Stomach (tissue), 4 donors: Measurements from ENCODE around the gene SND1.

Experiments used
- POLR2AphosphoS5 ChIP-seq, 3 donors: sonication (generic); formaldehyde crosslinking; IDR thresholded peaks; one replicate each; pipeline ENCODE4 v1.6.1; 2016; ENCODE audit warnings: antibody characterized with exemption in 3 of 3
- TF ChIP-seq, protein P1 (sequence below), 7 experiments: fragments of 450-650 bp in 4 of 7; fragments of 200-600 bp in 3 of 7; sonication (generic) in 3 of 7; IDR thresholded peaks; one replicate each; pipeline ENCODE4 v1.5.1; 2016 to 2019; ENCODE audit warnings: antibody characterized with exemption in 7 of 7, control low read depth in 2 of 7, mild to moderate bottlenecking in 1 of 7

DNA sequence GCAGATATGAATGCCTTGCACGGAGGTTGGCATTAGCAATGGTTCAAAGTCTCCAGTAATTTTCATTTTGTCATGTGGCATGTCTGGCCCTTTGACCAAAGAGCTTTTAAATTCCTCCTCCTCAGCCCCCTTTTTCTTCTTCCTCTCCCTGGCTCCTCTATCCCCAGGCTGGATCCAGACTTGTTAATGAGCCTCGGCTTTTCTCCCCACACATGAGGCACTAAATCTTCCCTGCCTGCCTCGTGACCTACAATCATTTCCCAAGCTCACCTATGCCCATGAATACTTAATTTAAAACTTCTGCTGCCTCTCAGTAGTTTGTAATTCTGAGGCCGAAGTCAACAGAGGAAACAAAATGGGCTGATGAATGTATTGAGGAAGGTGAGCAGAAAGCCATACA, 402.5 kb downstream of the SND1 start:
- TF ChIP-seq, protein P1, sequence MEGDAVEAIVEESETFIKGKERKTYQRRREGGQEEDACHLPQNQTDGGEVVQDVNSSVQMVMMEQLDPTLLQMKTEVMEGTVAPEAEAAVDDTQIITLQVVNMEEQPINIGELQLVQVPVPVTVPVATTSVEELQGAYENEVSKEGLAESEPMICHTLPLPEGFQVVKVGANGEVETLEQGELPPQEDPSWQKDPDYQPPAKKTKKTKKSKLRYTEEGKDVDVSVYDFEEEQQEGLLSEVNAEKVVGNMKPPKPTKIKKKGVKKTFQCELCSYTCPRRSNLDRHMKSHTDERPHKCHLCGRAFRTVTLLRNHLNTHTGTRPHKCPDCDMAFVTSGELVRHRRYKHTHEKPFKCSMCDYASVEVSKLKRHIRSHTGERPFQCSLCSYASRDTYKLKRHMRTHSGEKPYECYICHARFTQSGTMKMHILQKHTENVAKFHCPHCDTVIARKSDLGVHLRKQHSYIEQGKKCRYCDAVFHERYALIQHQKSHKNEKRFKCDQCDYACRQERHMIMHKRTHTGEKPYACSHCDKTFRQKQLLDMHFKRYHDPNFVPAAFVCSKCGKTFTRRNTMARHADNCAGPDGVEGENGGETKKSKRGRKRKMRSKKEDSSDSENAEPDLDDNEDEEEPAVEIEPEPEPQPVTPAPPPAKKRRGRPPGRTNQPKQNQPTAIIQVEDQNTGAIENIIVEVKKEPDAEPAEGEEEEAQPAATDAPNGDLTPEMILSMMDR (IDR thresholded peaks at IDR 0.05) = no peak
- TF ChIP-seq POLR2AphosphoS5 (IDR thresholded peaks at IDR 0.05) = no peak
